Measurements from ENCODE around the gene KRT17.
"Not testable (repeated sequence)": the region's sequence is repeated elsewhere in the genome, so short reads cannot be mapped to it uniquely, and the experiment has no call there.

- TF ChIP-seq CTCF (IDR thresholded peaks at IDR 0.05; ENCODE audit: poor library complexity, severe bottlenecking); EZH2 (IDR thresholded peaks at IDR 0.05; ENCODE audit: borderline replicate concordance, insufficient read depth, low read length, poor library complexity, severe bottlenecking); EP300 (conservative IDR thresholded peaks at IDR 0.05; ENCODE audit: poor library complexity, severe bottlenecking); SMC3 (conservative IDR thresholded peaks at IDR 0.05; ENCODE audit: poor library complexity); REST (IDR thresholded peaks at IDR 0.05; ENCODE audit: borderline replicate concordance); RAD21 (conservative IDR thresholded peaks at IDR 0.05); POLR2AphosphoS5 (IDR thresholded peaks at IDR 0.05); TAF1 (IDR thresholded peaks at IDR 0.05; ENCODE audit: low read depth): not testable (repeated sequence)
Measured at GRCh38 chr17:41612376-41613160, 11.8 kb downstream of the KRT17 start, which contains the start of gene KRT16.

Measured in neural cell (in vitro differentiated cells).